NCI-H2171 (cell line): ENCODE results near the gene MELTF.

ENCODE experiments used
- DNase-seq: peaks from one replicate; lab custom pipeline; 2025; lab: John Stamatoyannopoulos, UW

Gene MELTF

GRCh38 chr3:197010556-197011351 lies 18.9 kb downstream of the MELTF start:
- DNase-seq, result no peak

- DNase-seq, result no peak
These were observed 20.0 kb downstream of the MELTF start for GRCh38 chr3:197009532-197010019.

GRCh38 chr3:197008436-197009209 lies 21.0 kb downstream of the MELTF start:
- DNase-seq, result no peak

- DNase-seq, result no peak
These were observed 21.7 kb downstream of the MELTF start for GRCh38 chr3:197007953-197008352.

GRCh38 chr3:197007296-197007940 lies 22.2 kb downstream of the MELTF start:
- no peak for DNase-seq

GRCh38 chr3:197006860-197007259 lies 22.8 kb downstream of the MELTF start:
- DNase-seq, result no peak

- DNase-seq, result no peak
These were observed 23.2 kb downstream of the MELTF start for GRCh38 chr3:197006446-197006845.

GRCh38 chr3:197003461-197004385 lies 25.9 kb downstream of the MELTF start:
- DNase-seq, result peak; percentile 43

GRCh38 chr3:197002701-197003454 lies 26.7 kb downstream of the MELTF start:
- DNase-seq, result peak; percentile 91

- peak; percentile 33 for DNase-seq
These were observed 27.5 kb downstream of the MELTF start for GRCh38 chr3:197001972-197002700.

- no peak for DNase-seq
These were observed 28.3 kb downstream of the MELTF start for GRCh38 chr3:197001106-197001971.

- DNase-seq, result no peak
These were observed 29.4 kb downstream of the MELTF start for GRCh38 chr3:197000211-197000610.

- no peak for DNase-seq
These were observed 30.5 kb downstream of the MELTF start for GRCh38 chr3:196998966-196999760.

- DNase-seq, result no peak
These were observed 32.3 kb downstream of the MELTF start for GRCh38 chr3:196997311-196997710.

GRCh38 chr3:196996454-196997265 lies 33.0 kb downstream of the MELTF start:
- DNase-seq, result peak; percentile 79

GRCh38 chr3:196995646-196996355 lies 33.8 kb downstream of the MELTF start:
- DNase-seq, result peak; percentile 85

- no peak for DNase-seq
These were observed 34.6 kb downstream of the MELTF start for GRCh38 chr3:196995027-196995426.
